Body of pancreas (tissue), 4 donors: ENCODE results near the gene ANP32E. TPM values are rescaled to one million over a fixed set of nuclear protein-coding genes. Genes with fewer than 3 reads are reported as not detected.
"Not testable (repeated sequence)": the region's sequence is repeated elsewhere in the genome, so short reads cannot be mapped to it uniquely, and the experiment has no call there.

Source experiments
- ATAC-seq: fragments of 150-250 bp; one replicate; pipeline ENCODE4 v1.9.1; 2016
- DNase-seq, 4 donors: peaks; one replicate each; pipeline ENCODE4 v3.0.0-alpha.2; 2019
- H3K27ac ChIP-seq, 4 donors: fragments of 200-600 bp; sonication (generic); 1 replicate in 3 of 4; 2 replicates in 1 of 4; pipeline versions ENCODE4 v1.5.1 to v1.6.1; 2016 to 2019; ENCODE audit warnings: mild to moderate bottlenecking in 1 of 4, mixed read lengths in 1 of 4, moderate library complexity in 1 of 4
- H3K27me3 ChIP-seq, 2 donors: fragments of 200-600 bp; sonication (generic); one replicate each; pipeline ENCODE4 v1.6.0; 2016; ENCODE audit warnings: mild to moderate bottlenecking in 1 of 2
- H3K36me3 ChIP-seq, 2 donors: fragments of 200-600 bp; sonication (generic); replicated peaks in 1 of 2; 2 replicates each; pipeline ENCODE4 v1.5.1; 2016; ENCODE audit warnings: low read depth in 2 of 2; ENCODE audit not compliant: insufficient read depth in 1 of 2
- H3K4me1 ChIP-seq: fragments of 200-600 bp; sonication (generic); one replicate; pipeline ENCODE4 v1.6.0; 2016
- H3K4me3 ChIP-seq, 2 donors: fragments of 200-600 bp; sonication (generic); 1 replicate in 1 of 2; 2 replicates in 1 of 2; pipeline ENCODE4 v1.5.1; 2016 to 2019
- H3K9me3 ChIP-seq, 3 donors: fragments of 200-600 bp; sonication (generic); 1 replicate in 2 of 3; 2 replicates in 1 of 3; pipeline ENCODE4 v1.5.1; 2016
- POLR2A ChIP-seq, 3 donors: fragments of 450-650 bp; IDR thresholded peaks; one replicate each; pipeline ENCODE4 v1.6.1; 2016; ENCODE audit warnings: antibody characterized with exemption in 3 of 3, mild to moderate bottlenecking in 2 of 3
- WGBS, 2 donors: methylation state at CpG; one replicate each; pipeline ENCODE4 v1.1.5; 2017; 5-methylcytosine and 5-hydroxymethylcytosine counted together
- intact Hi-C: fragments of 100-400 bp; cut with DNase I; formaldehyde crosslinking; loops from one replicate; pipeline ENCODE4 v1.15.1; 2023
- total RNA-seq, 2 donors: library from RNA; depleted of rRNA; stranded (reverse); fragments of >200 nt; gene quantifications; one replicate each; pipeline ENCODE4 v1.1.0, GENCODE V29; 2016
- TF ChIP-seq, protein P1 (sequence below), 7 experiments: fragments of 450-650 bp in 4 of 7; fragments of 200-600 bp in 3 of 7; sonication (generic) in 3 of 7; IDR thresholded peaks; one replicate each; pipeline ENCODE4 v1.5.1; 2016 to 2019; ENCODE audit warnings: antibody characterized with exemption in 7 of 7

Gene ANP32E
- total RNA-seq, 2 donors from 2014 or later = 9.2 to 9.3 TPM

DNA sequence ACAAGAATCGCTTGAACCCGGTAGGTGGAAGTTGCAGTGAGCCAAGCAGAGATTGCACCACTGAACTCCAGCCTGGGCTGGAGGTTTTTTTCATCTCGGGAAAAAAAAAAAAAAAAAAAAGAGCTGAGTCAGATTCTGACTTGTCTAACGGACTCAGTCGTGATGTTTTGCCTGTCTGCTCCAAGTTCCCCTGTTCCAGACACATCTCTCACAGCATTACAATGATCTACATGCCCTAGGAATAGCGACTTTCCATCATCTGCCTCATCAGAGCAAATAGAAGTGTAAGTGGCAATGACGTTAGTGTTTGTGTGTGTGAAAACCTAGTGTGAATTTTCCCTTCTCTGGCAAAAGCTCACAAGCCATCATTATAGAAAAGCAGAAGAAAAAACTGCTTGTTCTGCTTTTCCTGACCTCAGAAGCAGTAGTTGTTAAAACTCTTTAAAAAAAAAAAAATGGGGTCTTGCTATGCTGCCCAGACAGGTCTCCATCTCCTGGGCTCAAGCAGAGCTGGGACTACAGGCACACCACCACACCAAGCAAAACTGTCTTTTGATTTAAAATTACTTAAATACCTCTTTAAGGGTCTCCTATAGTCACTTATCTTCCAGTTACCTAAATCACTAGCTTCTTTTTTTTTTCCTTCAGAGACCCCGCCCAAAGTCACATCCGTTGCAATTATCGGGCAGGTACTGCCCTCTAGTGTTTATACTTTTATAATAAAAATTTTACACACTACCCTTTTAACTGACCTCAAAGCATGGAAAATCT is 48.9 kb downstream of the ANP32E start:
- ATAC-seq (peak; percentile 71), DNase-seq (peak in 1 of 4 donors; percentile 45)
- no peaks in the 10 kb centered on the region for H3K36me3 ChIP-seq
- intact Hi-C loops = no loop called here
- H3K27me3 ChIP-seq = peaks cover 0 to 14% of the 10 kb centered on the region in 2 donors
- H3K4me1 ChIP-seq = peaks cover 9% of the 10 kb centered on the region
- WGBS, 2 donors = 27% methylated on average over 10 of the region's 10 CpGs
- H3K9me3 ChIP-seq = no peaks in the 10 kb centered on the region
- TF ChIP-seq, protein P1, sequence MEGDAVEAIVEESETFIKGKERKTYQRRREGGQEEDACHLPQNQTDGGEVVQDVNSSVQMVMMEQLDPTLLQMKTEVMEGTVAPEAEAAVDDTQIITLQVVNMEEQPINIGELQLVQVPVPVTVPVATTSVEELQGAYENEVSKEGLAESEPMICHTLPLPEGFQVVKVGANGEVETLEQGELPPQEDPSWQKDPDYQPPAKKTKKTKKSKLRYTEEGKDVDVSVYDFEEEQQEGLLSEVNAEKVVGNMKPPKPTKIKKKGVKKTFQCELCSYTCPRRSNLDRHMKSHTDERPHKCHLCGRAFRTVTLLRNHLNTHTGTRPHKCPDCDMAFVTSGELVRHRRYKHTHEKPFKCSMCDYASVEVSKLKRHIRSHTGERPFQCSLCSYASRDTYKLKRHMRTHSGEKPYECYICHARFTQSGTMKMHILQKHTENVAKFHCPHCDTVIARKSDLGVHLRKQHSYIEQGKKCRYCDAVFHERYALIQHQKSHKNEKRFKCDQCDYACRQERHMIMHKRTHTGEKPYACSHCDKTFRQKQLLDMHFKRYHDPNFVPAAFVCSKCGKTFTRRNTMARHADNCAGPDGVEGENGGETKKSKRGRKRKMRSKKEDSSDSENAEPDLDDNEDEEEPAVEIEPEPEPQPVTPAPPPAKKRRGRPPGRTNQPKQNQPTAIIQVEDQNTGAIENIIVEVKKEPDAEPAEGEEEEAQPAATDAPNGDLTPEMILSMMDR (IDR thresholded peaks at IDR 0.05) = peak; percentile 22 to 52 (median 41)
- no peak for TF ChIP-seq POLR2A (IDR thresholded peaks at IDR 0.05)
- no peak overlapping the region for H3K4me3 ChIP-seq
- H3K27ac ChIP-seq = peak overlapping the region in 1 of 4 donors; percentile 65

DNA sequence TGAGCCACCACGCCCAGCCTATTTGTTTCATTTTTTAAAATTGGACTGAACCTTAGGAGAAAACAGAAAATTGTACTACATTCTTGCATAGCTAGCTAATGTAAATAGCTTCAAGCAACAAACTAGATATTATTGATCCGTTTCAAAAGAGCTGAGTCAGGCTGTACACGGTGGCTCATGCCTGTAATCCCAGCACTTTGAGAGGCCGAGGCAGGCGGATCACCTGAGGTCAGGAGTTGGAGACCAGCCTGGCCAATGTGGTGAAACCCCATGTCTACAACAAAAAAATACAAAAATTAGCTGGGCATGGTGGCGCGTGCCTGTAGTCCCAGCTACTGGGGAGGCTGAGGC is 49.5 kb downstream of the ANP32E start:
- H3K4me3 ChIP-seq, DNase-seq, ATAC-seq, H3K4me1 ChIP-seq, H3K9me3 ChIP-seq, intact Hi-C loops, H3K36me3 ChIP-seq: not testable (repeated sequence)
- H3K27ac ChIP-seq = peak overlapping the region in 1 of 4 donors; percentile 65
- WGBS, 2 donors = 50 to 58% methylated on average over 5 to 7 of the region's 7 CpGs
- H3K27me3 ChIP-seq = peaks cover 0 to 14% of the 10 kb centered on the region in 2 donors

DNA sequence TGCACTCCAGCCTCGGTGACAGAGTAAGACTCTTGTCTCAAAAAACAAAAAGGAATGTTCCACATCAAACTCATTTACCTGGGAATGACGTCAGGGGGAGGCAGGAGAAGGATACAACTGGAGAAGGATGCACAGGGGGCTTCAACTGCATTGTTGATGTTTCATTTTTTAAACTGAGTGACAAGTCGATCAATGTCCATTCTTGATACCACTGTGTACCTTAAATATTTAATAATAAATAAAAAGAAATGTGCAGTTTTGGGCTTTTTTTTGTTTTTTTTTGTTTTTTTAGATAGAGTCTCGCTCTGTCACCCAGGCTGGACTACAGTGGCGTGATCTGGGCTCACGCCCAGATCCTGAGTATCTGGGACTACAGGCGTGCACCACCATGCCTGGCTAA is 50.4 kb downstream of the ANP32E start:
- WGBS, 2 donors = 66 to 69% methylated on average over 7 of the region's 7 CpGs
- H3K4me1 ChIP-seq = peaks cover 9% of the 10 kb centered on the region
- intact Hi-C loops = no loop called here
- no peaks in the 10 kb centered on the region for H3K9me3 ChIP-seq
- H3K27ac ChIP-seq = no peak overlapping the region
- ATAC-seq (no peak), DNase-seq (no peak)
- no peak overlapping the region for H3K4me3 ChIP-seq
- TF ChIP-seq, protein P1 (IDR thresholded peaks at IDR 0.05) = no peak
- TF ChIP-seq POLR2A (IDR thresholded peaks at IDR 0.05) = no peak
- H3K27me3 ChIP-seq = peaks cover 0 to 14% of the 10 kb centered on the region in 2 donors
- H3K36me3 ChIP-seq = no peaks in the 10 kb centered on the region

DNA sequence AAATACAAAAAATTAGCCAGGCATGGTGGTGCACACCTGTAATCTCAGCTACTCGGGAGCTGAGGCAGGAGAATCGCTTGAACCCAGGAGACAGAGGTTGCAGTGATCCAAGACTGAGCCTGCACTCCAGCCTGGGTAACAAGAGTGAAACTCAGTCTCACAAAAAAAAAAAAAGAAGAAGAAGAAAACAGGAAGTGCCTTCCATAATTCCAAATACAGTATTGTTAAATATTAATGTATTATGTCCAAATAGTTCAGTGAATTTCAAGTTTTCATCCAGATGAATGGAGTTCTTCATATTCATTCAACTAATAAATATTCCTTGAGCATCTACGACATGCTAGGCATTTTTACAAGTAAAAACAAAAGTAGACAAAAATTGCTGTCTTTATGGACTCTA is 52.9 kb downstream of the ANP32E start:
- H3K27ac ChIP-seq = no peak overlapping the region
- DNase-seq (no peak), ATAC-seq (no peak)
- no peak for TF ChIP-seq POLR2A (IDR thresholded peaks at IDR 0.05)
- TF ChIP-seq, protein P1 (IDR thresholded peaks at IDR 0.05) = no peak
- H3K9me3 ChIP-seq = no peaks in the 10 kb centered on the region
- peaks cover 9% of the 10 kb centered on the region for H3K4me1 ChIP-seq
- no peaks in the 10 kb centered on the region for H3K36me3 ChIP-seq
- H3K4me3 ChIP-seq = no peak overlapping the region
- intact Hi-C loops = no loop called here
- peaks cover 0 to 8% of the 10 kb centered on the region in 2 donors for H3K27me3 ChIP-seq
- 80 to 83% methylated on average over 3 of the region's 3 CpGs for WGBS, 2 donors

DNA sequence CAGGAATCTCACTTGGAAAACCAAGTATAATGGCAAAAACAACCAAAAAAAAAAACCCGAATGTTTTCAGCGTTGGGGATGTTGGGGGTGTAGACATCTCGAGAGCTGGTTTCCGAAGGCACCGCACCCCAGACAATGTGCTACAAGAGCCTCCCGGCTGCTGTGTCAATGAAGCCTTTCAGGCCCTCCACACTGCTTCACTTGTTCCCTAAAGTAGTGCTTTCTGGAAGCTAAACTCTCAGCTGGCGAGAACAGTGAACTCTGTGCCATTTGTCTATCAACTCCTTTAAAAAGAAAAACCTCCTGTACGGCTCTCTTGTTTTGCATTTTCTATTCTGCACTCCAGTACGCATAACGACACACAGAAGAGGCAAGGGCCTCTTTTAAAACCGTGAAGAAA is 53.7 kb downstream of the ANP32E start:
- intact Hi-C loops = no loop called here
- H3K9me3 ChIP-seq = no peaks in the 10 kb centered on the region
- 79 to 87% methylated on average over 11 of the region's 11 CpGs for WGBS, 2 donors
- no peaks in the 10 kb centered on the region for H3K27me3 ChIP-seq
- H3K36me3 ChIP-seq = no peaks in the 10 kb centered on the region
- peaks cover 9% of the 10 kb centered on the region for H3K4me1 ChIP-seq
- no peak overlapping the region for H3K27ac ChIP-seq
- DNase-seq (no peak), ATAC-seq (no peak)
- no peak overlapping the region for H3K4me3 ChIP-seq
- no peak for TF ChIP-seq POLR2A (IDR thresholded peaks at IDR 0.05)
- TF ChIP-seq, protein P1 (IDR thresholded peaks at IDR 0.05) = no peak
